GM10847 (cell line): ENCODE measurements around the gene POU2F1.

Experiments used
- POLR2A ChIP-seq: IDR thresholded peaks from 2 replicates; pipeline ENCODE4 v1.6.1; 2011; ENCODE audit not compliant: insufficient read length; ENCODE audit errors: extremely low read depth

Gene POU2F1

DNA sequence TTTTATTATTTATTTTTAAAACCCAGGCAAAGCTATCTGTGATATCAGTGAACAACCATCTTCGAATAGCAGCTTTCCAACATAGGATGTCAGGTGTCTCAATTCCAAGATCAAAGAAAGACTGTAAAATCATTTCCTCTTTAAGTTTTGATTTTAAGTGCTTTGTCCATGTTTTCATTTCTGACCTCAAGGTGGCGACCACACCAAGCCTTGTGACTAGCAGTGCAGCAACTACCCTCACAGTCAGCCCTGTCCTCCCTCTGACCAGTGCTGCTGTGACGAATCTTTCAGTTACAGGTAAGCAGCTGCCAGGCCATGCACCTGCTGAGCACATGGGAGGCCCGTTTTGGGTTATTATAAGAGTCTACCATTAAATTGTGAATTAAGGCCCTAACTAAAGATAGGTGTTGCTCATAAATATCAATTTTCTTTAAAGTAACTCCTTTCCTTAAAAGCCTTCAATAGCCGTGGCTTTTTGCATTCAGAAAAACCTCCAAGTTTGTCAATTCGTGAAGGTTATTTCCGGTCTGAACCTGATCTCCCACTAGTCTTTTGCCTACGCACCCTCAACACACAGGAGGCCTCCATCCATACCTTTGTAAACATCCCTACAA lies 180.7 kb downstream of the POU2F1 start:
- TF ChIP-seq POLR2A, result no peak

DNA sequence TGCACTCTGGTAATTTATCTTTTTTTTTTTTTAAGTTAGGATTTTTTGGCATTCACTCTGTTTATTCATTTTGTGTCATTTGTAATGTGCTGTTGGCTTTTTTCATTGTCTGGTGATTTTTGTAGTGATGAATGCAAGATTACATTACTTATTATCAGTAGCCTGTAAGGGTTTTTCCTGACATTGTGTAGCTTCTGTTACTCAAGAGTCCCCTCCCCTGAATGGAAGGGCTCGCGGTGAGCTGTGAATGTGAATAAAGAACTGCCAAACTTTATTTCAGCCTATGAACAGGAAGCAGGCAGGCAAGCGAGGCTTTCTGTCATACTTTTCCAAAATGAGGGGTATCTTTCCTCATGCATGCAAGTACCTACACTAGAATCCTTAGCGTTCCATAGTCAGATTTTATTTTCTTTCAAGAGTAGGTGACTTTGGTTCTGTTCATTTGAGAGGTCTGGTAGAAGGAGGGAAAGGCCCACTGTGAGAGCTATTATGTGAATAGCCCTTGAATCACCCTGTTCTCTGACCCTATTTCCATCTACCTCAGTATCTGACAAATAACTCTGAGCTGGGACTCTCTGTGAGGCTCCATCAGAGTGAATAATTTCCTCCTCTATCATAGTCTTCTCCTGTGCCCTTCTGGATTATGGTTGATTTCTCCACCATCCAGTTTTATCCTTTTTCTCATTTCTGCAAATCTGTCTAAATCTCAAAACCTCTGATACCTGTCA lies 183.6 kb downstream of the POU2F1 start:
- TF ChIP-seq POLR2A, result no peak

DNA sequence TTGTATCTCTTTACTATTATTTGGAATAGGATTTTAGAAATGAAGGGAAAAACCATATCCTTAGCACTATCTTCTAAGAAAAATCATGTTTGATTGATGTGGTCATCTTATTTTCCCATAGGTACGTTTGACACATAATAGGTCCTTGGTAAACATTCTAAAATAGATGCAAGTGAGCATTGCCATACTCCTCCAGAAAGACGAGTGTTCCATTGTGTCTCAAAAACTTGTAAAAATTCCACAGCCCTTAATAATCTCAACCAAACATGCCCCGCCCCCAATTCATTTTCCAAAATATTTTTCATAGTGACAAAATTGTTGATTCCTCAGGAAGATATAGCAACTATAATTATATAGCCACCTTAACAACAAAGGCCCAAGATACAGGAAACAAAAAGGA lies 184.2 kb downstream of the POU2F1 start:
- no peak for TF ChIP-seq POLR2A

GRCh38 chr1:167408355-167408754 lies 187.7 kb downstream of the POU2F1 start:
- TF ChIP-seq POLR2A, result no peak

DNA sequence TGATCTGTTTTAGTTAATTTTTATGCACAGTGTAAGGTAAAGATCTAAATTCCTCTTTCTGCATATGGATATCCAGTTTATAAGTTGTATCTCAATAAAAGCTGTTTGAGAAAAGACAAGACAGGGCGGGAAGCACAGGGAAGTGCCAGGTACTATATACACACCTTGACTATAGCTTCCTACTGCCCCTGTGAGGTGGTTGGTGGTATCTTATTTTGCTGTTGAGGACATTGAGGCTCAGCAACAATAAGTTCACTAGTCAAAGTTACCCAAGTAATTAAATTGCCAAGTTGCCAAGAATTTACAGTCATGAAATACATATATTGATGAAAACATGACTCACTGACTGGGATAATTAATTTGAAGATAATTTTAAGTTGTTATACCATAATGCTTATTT lies 188.5 kb downstream of the POU2F1 start:
- TF ChIP-seq POLR2A, result no peak

GRCh38 chr1:167412072-167412471 lies 191.4 kb downstream of the POU2F1 start:
- TF ChIP-seq POLR2A, result no peak

GRCh38 chr1:167412920-167413319 lies 192.2 kb downstream of the POU2F1 start:
- no peak for TF ChIP-seq POLR2A

DNA sequence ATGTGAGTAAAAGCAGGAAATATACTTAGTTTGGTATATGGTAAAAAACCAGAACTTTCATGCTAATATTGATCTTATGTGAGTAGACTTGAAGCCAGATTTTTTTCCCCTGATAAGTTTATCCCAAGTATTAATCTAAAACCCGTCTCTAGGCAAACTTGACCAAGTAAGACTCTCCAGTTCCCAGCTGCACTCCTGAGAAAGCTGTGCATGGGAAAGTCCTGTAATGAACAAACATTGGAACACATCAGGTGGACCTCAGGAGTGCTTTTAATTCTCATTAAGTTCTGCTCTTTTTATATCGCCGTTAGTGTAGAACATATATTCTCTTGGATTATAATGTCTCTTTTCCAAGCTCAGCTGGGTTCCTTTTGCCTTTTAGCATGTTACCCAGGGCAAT lies 192.6 kb downstream of the POU2F1 start:
- TF ChIP-seq POLR2A, result no peak

DNA sequence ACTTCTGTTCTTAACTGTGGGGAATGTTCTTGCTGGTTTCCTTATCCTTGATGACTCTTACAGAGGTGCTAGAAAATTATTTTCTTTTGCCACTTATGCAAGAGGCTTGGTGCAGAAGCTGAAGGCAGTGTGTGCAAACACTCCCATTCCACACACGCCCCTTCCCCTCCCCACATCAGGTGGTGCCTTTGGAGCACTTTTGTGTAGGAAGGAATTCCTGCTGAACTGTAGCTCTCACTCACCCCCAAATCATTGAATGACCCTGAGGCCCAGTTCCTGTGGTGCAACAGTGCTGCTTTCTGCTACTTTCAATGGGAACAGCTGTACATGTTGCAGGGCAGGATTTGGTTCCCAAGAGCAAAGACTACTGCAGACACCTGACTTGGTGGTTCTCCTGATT lies 195.8 kb downstream of the POU2F1 start:
- no peak for TF ChIP-seq POLR2A

GRCh38 chr1:167418391-167418790 lies 197.7 kb downstream of the POU2F1 start:
- TF ChIP-seq POLR2A, result no peak

GRCh38 chr1:167419245-167419644 lies 198.6 kb downstream of the POU2F1 start:
- no peak for TF ChIP-seq POLR2A

DNA sequence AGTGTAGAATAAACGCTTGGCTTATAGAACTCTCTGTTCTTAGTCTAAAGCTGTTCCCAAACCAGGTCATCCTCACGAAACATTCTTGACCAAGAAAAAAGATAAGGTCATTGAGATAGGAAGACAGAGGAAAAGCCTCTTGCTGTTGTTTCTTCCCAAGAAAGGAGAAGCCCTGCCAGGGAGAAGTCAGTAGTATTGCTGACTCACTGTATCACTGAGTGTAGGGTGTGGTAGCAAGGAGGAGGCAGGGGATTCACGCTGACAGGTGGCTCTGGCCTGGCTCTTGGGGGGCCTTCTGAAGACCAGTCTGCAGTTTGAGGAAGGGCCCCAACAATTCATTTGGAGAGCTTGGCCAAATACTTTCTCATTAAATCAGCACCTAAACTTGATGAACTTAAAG lies 199.8 kb downstream of the POU2F1 start:
- no peak for TF ChIP-seq POLR2A

GRCh38 chr1:167423684-167424619 lies 203.3 kb downstream of the POU2F1 start:
- no peak for TF ChIP-seq POLR2A

GRCh38 chr1:167425482-167425881 lies 204.8 kb downstream of the POU2F1 start:
- no peak for TF ChIP-seq POLR2A

- no peak for TF ChIP-seq POLR2A
These were observed 206.0 kb downstream of the POU2F1 start for GRCh38 chr1:167426716-167427115.

GRCh38 chr1:167427848-167428247 lies 207.2 kb downstream of the POU2F1 start:
- TF ChIP-seq POLR2A, result no peak
